CD4-positive, alpha-beta T cell treated with Interleukin-1 beta for 1 hour (primary cell): ENCODE data around the gene MRTFB.
"Not testable (repeated sequence)": the region's sequence is repeated elsewhere in the genome, so short reads cannot be mapped to it uniquely, and the experiment has no call there.

Experiments used
- DNase-seq, 2 donors: peaks; one replicate each; pipeline ENCODE4 v3.0.0-alpha.2; 2020 to 2022

Gene MRTFB

GRCh38 chr16:14070877-14071575 lies at the start of gene MRTFB:
Gene MRTFB, plus strand, starts transcription at chr16:14071319. Its CDS starts 69,288 bp downstream, at chr16:14140607.
- DNase-seq = peak; percentile 79 to 80

GRCh38 chr16:14023526-14023925 lies 47.6 kb upstream of the MRTFB start:
- DNase-seq = not testable (repeated sequence)

- DNase-seq = no peak
Measured at GRCh38 chr16:14024283-14024682, 46.8 kb upstream of the MRTFB start.

GRCh38 chr16:14026572-14027285 lies 44.4 kb upstream of the MRTFB start:
- DNase-seq = no peak

- DNase-seq = no peak
Measured at GRCh38 chr16:14028202-14028601, 42.9 kb upstream of the MRTFB start.

- no peak for DNase-seq
Measured at GRCh38 chr16:14029658-14030057, 41.5 kb upstream of the MRTFB start.

GRCh38 chr16:14035092-14035491 lies 36.0 kb upstream of the MRTFB start:
- DNase-seq = no peak

GRCh38 chr16:14036889-14037288 lies 34.2 kb upstream of the MRTFB start:
- no peak for DNase-seq

- DNase-seq = no peak
Measured at GRCh38 chr16:14037960-14038359, 33.2 kb upstream of the MRTFB start.

GRCh38 chr16:14041164-14041563 lies 30.0 kb upstream of the MRTFB start:
- no peak for DNase-seq

GRCh38 chr16:14042706-14043105 lies 28.4 kb upstream of the MRTFB start:
- DNase-seq = no peak

GRCh38 chr16:14043278-14043677 lies 27.8 kb upstream of the MRTFB start:
- no peak for DNase-seq

GRCh38 chr16:14043793-14044192 lies 27.3 kb upstream of the MRTFB start:
- no peak for DNase-seq

GRCh38 chr16:14047121-14047859 lies 23.8 kb upstream of the MRTFB start:
- not testable (repeated sequence) for DNase-seq

- no peak for DNase-seq
Measured at GRCh38 chr16:14050291-14051027, 20.7 kb upstream of the MRTFB start.

GRCh38 chr16:14051103-14051729 lies 19.9 kb upstream of the MRTFB start:
- DNase-seq = no peak

- no peak for DNase-seq
Measured at GRCh38 chr16:14056970-14057369, 14.1 kb upstream of the MRTFB start.

- no peak for DNase-seq
Measured at GRCh38 chr16:14057878-14058382, 13.2 kb upstream of the MRTFB start.

GRCh38 chr16:14061732-14062259 lies 9.3 kb upstream of the MRTFB start:
- no peak for DNase-seq

- no peak for DNase-seq
Measured at GRCh38 chr16:14062261-14062660, 8.9 kb upstream of the MRTFB start.

GRCh38 chr16:14063618-14064581 lies 7.2 kb upstream of the MRTFB start:
- no peak for DNase-seq
